Colonic mucosa (tissue), 4 donors: ENCODE results near the gene TMPO. TPM values are rescaled to one million over a fixed set of nuclear protein-coding genes. Genes with fewer than 3 reads are reported as not detected.
A peak's percentile ranks its signal among the peaks of the same experiment; 100 is the strongest.
"Not testable (repeated sequence)": the region's sequence is repeated elsewhere in the genome, so short reads cannot be mapped to it uniquely, and the experiment has no call there.

Source experiments
- DNase-seq: peaks from one replicate; pipeline ENCODE4 v3.0.0-alpha.2; 2020
- H3K27ac ChIP-seq: fragments of 200-600 bp; one replicate; pipeline ENCODE4 v1.8.0; 2021
- H3K27me3 ChIP-seq: fragments of 200-600 bp; one replicate; pipeline ENCODE4 v1.8.0; 2021
- H3K36me3 ChIP-seq: fragments of 200-600 bp; one replicate; pipeline ENCODE4 v1.8.0; 2021
- H3K4me1 ChIP-seq: fragments of 200-600 bp; one replicate; pipeline ENCODE4 v1.8.0; 2021; ENCODE audit warnings: mild to moderate bottlenecking
- H3K4me3 ChIP-seq: fragments of 200-600 bp; one replicate; pipeline ENCODE4 v1.8.0; 2021
- H3K9ac ChIP-seq, 2 donors: one replicate each; pipeline ENCODE4 v1.7.0; 2013; ENCODE audit warnings: control low read depth in 2 of 2, low read depth in 2 of 2, low read length in 2 of 2
- H3K9me3 ChIP-seq: fragments of 200-600 bp; one replicate; pipeline ENCODE4 v1.8.0; 2021
- intact Hi-C: fragments of 100-400 bp; cut with DNase I; formaldehyde crosslinking; loops from one replicate; pipeline ENCODE4 v1.14.1; 2022
- total RNA-seq, 2 donors: library from RNA; stranded (reverse); fragmentation: NEBNext Ultra II Directional in 1 of 2; extraction: Animal tissue kit (Norgen Biotek cat#: 25700) in 1 of 2; gene quantifications; one replicate each; pipeline ENCODE4 v1.2.1, GENCODE V29; 2021
- TF ChIP-seq, protein P1 (sequence below): fragments of 200-600 bp; IDR thresholded peaks from one replicate; pipeline ENCODE4 v1.8.0; 2022; ENCODE audit warnings: antibody characterized with exemption, mild to moderate bottlenecking
- donor health status: healthy.
- donor health status: DM: no; HTN: no; CAD: no.
- donor health status: DM: no; HTN: no; CAD: no.

The TMPO gene
- total RNA-seq, 2 donors from 2014 or later: 80.0 to 202 TPM

DNA sequence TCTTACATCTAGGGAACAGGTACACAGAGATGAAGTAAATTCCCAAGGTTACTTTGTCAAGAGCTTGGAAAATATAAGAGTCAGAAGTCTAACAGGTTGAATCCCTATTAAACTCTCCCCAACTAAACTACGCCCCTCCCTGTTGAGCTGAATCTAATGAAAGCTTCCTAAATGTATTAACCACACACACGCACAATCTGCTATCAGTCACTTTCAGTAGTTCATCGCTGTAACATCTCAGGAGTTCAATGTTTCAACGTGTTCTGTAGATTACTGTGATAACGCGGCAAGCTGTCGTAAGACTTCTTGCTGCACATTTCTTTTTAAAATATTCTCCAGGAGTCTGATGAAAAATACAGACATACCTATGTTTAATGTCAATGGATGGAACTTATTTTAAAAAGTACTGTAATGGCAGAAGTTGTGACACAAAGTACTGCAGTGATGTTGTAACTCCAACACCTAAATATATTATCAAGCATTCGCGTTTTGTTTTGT is 77.5 kb downstream of the TMPO start:
- H3K9ac ChIP-seq: peak overlapping the region; percentile 66 to 69
- H3K36me3 ChIP-seq: no peaks in the 10 kb centered on the region
- H3K9me3 ChIP-seq: no peaks in the 10 kb centered on the region
- intact Hi-C loops: no loop called here
- H3K27me3 ChIP-seq: no peaks in the 10 kb centered on the region
- peak overlapping the region; percentile 92 for H3K27ac ChIP-seq
- TF ChIP-seq, protein P1, sequence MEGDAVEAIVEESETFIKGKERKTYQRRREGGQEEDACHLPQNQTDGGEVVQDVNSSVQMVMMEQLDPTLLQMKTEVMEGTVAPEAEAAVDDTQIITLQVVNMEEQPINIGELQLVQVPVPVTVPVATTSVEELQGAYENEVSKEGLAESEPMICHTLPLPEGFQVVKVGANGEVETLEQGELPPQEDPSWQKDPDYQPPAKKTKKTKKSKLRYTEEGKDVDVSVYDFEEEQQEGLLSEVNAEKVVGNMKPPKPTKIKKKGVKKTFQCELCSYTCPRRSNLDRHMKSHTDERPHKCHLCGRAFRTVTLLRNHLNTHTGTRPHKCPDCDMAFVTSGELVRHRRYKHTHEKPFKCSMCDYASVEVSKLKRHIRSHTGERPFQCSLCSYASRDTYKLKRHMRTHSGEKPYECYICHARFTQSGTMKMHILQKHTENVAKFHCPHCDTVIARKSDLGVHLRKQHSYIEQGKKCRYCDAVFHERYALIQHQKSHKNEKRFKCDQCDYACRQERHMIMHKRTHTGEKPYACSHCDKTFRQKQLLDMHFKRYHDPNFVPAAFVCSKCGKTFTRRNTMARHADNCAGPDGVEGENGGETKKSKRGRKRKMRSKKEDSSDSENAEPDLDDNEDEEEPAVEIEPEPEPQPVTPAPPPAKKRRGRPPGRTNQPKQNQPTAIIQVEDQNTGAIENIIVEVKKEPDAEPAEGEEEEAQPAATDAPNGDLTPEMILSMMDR: no peak
- peak overlapping the region; percentile 79 for H3K4me3 ChIP-seq
- H3K4me1 ChIP-seq: no peaks in the 10 kb centered on the region
- no peak for DNase-seq

DNA sequence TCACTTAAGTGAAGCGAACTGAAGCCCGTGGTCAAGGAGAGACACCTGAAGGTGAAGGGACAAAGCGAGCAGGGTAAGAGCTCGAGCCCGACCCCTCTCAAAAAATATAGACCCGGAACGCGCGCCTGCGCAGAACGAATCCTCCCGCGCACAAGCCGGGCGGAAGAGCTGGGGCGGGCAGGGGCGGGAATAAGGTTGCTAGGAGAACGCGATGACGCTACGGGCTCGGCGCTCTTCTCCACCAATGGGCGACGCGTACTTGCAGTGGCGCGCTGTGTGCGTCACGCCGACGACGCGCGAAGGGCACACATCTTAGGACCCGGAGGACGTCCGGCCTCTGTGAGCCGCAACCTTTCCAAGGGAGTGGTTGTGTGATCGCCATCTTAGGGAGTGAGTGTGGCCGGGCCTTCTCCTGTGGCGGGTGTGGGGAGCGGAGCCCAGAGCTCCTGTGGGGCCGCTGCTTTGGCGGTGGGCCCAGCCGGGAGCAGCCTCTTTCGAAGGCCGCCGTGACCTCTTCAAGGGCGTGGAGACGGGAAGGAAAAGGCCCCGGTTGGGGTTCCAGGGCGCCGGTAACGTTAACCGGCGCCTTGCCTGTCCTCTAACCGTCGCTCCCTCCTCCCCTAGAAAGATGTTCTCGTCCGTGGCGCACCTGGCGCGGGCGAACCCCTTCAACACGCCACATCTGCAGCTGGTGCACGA is 78.1 kb downstream of the TMPO start, which contains the start of gene SLC25A3:
Gene SLC25A3, plus strand, starts transcription at position 336 of the 699 bp plus-strand sequence. Its CDS starts 293 bp downstream, at position 629.
- intact Hi-C loops: no loop called here
- Histone ChIP-seq H3K4me3 (peak within 1 kb of the TSS; percentile 79), H3K4me1 (no peaks in the 10 kb centered on the region), H3K9me3 (no peaks in the 10 kb centered on the region), H3K27ac (peak within 1 kb of the TSS; percentile 92), H3K36me3 (no peaks in the 10 kb centered on the region), H3K9ac (peak within 1 kb of the TSS; percentile 98 to 100), H3K27me3 (no peaks in the 10 kb centered on the region)
- TF ChIP-seq, protein P1: no peak
- peak; percentile 95 for DNase-seq

DNA sequence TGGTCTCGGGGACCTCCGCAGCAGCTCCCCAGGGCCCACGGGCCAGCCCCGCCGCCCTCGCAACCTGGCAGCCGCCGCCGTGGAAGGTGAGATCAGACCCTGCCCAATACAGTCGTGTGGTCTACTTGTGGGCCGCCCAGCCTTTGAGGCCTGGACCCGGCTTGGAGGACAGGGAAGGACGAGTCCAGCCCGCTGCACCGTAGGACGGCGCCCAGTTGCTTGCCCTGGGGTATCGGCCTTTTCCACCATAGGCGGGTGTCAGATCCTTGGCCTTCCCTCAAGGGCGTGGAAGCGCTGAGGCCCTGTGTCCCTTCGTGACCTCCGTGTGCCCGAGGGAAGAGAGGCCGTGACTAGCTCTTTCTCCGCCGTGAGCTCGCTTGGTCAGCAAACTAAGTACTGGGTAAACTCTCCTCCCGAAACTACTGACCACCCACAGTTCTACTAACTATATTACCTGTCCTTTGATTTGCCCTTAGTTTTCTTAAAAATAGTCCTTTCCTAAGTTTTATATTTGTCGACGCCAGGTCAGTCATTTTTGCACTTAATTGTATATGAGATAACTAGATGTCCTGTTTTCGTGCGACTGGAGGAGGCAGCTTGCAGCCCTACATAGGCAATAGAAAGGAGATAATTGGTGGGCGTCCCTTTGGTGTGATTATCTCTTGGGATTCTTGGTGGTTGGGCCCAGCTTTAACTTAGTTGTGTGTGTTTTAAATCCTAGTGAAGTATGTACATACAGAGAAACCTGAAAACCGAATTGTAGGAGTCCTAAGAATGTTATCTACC is 78.9 kb downstream of the TMPO start:
- peak; percentile 45 for DNase-seq
- Histone ChIP-seq H3K27me3 (no peaks in the 10 kb centered on the region), H3K4me1 (no peaks in the 10 kb centered on the region), H3K27ac (peak overlapping the region; percentile 92), H3K36me3 (no peaks in the 10 kb centered on the region), H3K9me3 (no peaks in the 10 kb centered on the region), H3K4me3 (peak overlapping the region; percentile 79), H3K9ac (peak overlapping the region; percentile 98 to 100)
- intact Hi-C loops: no loop called here
- TF ChIP-seq, protein P1: no peak

DNA sequence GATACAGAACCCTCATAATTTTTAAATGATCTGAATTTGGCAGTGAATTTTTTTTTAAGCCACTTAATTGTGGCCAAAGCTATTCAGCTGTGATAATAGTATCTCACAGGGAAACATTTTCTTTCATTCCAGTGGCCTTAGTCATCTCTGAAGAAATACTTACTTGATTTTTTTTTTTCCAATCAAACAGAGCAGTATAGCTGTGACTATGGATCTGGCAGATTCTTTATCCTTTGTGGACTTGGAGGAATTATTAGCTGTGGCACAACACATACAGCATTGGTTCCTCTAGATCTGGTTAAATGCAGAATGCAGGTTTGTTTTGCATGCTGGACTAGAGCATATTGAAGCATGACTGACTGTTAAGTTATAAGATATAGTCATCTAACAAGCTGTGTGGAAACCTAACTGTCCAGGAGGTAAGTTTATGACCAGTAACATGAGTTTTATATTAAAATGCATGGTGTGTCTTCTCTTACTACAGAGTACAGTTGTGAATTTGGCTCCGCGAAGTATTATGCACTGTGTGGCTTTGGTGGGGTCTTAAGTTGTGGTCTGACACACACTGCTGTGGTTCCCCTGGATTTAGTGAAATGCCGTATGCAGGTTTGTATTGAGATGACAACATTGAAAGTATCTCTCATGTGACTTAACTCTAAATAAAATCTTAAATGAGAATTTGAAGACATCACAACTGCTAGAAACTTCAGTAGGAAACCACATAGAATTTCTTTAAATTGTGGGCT is 80.0 kb downstream of the TMPO start:
- Histone ChIP-seq H3K36me3 (no peaks in the 10 kb centered on the region), H3K9me3 (no peaks in the 10 kb centered on the region), H3K4me3 (peak overlapping the region; percentile 79), H3K4me1 (no peaks in the 10 kb centered on the region), H3K27me3 (no peaks in the 10 kb centered on the region), H3K9ac (peak overlapping the region in 1 of 2 donors; percentile 68), H3K27ac (no peak overlapping the region)
- intact Hi-C loops: no loop called here
- no peak for DNase-seq
- TF ChIP-seq, protein P1: no peak

GRCh38 chr12:98597313-98597712 is 81.9 kb downstream of the TMPO start:
- H3K9ac ChIP-seq, H3K36me3 ChIP-seq, intact Hi-C loops: not testable (repeated sequence)

More at GRCh38 chr12:98597313-98597712, 81.9 kb downstream of the TMPO start:
- not testable (repeated sequence) for H3K4me1 ChIP-seq, H3K27me3 ChIP-seq, H3K4me3 ChIP-seq, DNase-seq, H3K9me3 ChIP-seq, H3K27ac ChIP-seq

Other genes starting within 250 kb of the TMPO start
- gene SLC25A3, start 78.1 kb downstream of the TMPO start, total RNA-seq: 100 to 1,000 TPM; 680 to 698 TPM
- gene IKBIP, start 129.2 kb downstream of the TMPO start, total RNA-seq: 1 to 10 TPM; 5.0 to 6.8 TPM
- 10 to 100 TPM; 36.8 to 52.6 TPM for gene APAF1, start 129.7 kb downstream of the TMPO start, total RNA-seq